Stimulated activated CD8-positive, alpha-beta memory T cell treated with anti-CD3 and anti-CD28 coated beads, Interleukin-2, amount 100 ng/mL, for 1 hour (primary cell): Measurements from ENCODE around the gene FMO5.

Source experiments
- DNase-seq, 2 donors: peaks; one replicate each; pipeline ENCODE4 v3.0.0-alpha.2; 2020; ENCODE audit warnings: low read depth in 2 of 2

FMO5 gene

GRCh38 chr1:147151244-147151643 lies 73.9 kb downstream of the FMO5 start:
- no peak for DNase-seq

GRCh38 chr1:147142886-147143285 lies 82.3 kb downstream of the FMO5 start:
- no peak for DNase-seq
